Fibroblast of the aortic adventitia (primary cell): ENCODE results near the gene ADARB2. TPM values are rescaled to one million over a fixed set of nuclear protein-coding genes. Genes with fewer than 3 reads are reported as not detected.

ENCODE experiments used
- DNase-seq: peaks from one replicate; pipeline ENCODE4 v3.0.0-alpha.2; 2010; ENCODE audit warnings: low read depth
- H3K4me3 ChIP-seq: 2 replicates; pipeline ENCODE4 v1.5.1; 2011; ENCODE audit warnings: low read depth, mild to moderate bottlenecking, control low read depth, low read length, moderate library complexity
- CTCF ChIP-seq: IDR thresholded peaks from 2 replicates; pipeline ENCODE4 v1.5.1; 2011; ENCODE audit warnings: mild to moderate bottlenecking, low read length, control low read depth, inconsistent platforms; ENCODE audit not compliant: insufficient read depth
- total RNA-seq: library from RNA; depleted of rRNA; stranded (reverse); fragments of >200 nt; gene quantifications from 2 replicates; pipeline ENCODE4 v1.2.3, GENCODE V29; 2012; ENCODE audit warnings: low replicate concordance

The ADARB2 gene
- total RNA-seq, 1 donor = not detected

DNA sequence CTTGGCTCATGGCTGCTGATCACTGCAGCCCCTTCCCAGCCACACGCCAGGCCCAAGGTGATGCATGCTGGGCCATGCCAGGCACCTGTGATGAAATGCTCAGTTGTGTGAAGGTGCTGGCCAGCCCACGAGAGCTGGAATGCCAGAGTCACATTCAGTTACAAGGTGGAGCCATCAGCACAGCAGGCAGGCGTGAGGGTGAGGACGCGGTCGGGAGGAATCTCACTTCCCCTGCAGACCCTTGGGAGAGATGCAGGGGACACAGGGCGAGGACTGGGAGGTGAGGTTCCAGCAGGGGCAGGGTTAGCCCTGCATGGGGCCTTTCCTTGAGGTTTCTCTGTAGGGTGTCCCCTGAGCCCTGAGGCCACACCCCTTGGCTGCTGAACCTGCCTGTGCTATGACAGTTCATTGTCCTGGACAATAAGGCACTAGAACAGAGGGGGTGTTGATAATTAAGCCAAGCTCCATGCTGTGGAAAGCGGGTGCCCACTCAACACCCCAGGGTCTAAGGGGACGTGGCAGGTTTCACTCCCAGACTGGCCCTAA lies 82.4 kb downstream of the ADARB2 start:
- TF ChIP-seq CTCF = no peak
- no peak for DNase-seq
- no peak overlapping the region for H3K4me3 ChIP-seq

- no peak for DNase-seq
- TF ChIP-seq CTCF = no peak
- H3K4me3 ChIP-seq = no peak overlapping the region
These were observed 83.1 kb downstream of the ADARB2 start for GRCh38 chr10:1654247-1654646.

GRCh38 chr10:1653321-1653720 lies 84.0 kb downstream of the ADARB2 start:
- DNase-seq = no peak
- H3K4me3 ChIP-seq = no peak overlapping the region
- TF ChIP-seq CTCF = no peak

DNA sequence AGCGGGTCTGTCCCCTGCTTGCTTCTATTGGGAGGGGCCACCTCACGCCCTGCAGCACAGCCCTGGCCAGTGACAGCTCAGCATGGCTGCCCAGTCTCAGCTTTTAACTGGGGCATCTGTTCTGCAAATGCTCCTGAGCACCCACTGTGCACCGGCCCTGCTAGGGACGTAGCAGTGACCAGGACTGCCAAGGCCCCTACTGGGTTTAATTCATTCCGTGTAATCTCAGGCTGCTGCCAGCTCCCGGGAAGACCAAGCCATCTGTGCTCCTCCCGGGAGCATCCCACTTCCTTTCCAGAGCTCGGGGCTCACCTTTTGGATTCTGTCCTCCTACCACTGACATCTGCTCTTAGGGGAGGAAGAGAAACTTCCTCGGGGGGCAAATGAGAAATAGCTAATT lies 85.2 kb downstream of the ADARB2 start:
- no peak for DNase-seq
- no peak for TF ChIP-seq CTCF
- H3K4me3 ChIP-seq = no peak overlapping the region

DNA sequence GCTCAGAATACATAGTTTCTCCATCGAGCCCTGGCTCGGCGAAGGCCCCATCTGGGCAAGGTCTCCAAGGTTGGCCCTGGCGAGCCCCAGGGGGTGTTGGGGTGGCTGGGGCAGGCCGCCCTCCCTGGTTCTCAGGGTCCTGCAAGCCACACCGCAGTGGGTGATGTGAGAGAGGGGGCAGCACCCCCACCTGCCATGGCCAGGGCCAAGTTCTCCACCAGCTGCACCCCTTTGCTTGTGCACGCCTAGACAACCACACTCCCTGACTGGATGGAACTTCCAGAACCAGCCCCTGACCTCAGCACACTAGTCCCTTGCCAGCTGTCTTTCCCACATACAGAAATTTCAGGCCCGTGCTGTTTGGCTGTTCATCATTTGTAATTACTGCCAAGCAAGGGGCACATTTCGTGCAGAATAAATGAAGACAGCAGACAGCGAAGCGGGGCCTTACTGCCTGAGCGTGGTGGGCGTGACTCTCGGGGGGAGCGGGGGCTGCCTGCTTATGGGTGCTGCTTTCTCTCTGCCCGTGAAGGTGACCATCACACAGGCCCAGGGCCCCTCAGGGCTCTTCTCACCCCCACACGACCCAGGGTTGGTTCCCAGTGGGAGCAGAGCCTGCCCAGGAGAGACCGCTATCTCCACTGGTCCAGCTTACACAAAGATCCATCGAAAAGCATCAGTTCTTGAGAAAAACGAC lies 85.9 kb downstream of the ADARB2 start:
- TF ChIP-seq CTCF = no peak
- no peak overlapping the region for H3K4me3 ChIP-seq
- no peak for DNase-seq

- DNase-seq = no peak
- no peak for TF ChIP-seq CTCF
These were observed 86.6 kb downstream of the ADARB2 start for GRCh38 chr10:1650542-1651269.

More at GRCh38 chr10:1650542-1651269, 86.6 kb downstream of the ADARB2 start:
- H3K4me3 ChIP-seq = no peak overlapping the region
